GM19328 (cell line): ENCODE results near the gene ARHGAP24.
"Not testable (repeated sequence)": the region's sequence is repeated elsewhere in the genome, so short reads cannot be mapped to it uniquely, and the experiment has no call there.

Experiments used
- ATAC-seq: cut with Tn5 transposase; IDR thresholded peaks from one replicate; pipeline ENCODE4 v1.9.1; 2021; ENCODE audit warnings: mild to moderate bottlenecking, moderate library complexity; ENCODE audit not compliant: unreplicated experiment

The ARHGAP24 gene

DNA sequence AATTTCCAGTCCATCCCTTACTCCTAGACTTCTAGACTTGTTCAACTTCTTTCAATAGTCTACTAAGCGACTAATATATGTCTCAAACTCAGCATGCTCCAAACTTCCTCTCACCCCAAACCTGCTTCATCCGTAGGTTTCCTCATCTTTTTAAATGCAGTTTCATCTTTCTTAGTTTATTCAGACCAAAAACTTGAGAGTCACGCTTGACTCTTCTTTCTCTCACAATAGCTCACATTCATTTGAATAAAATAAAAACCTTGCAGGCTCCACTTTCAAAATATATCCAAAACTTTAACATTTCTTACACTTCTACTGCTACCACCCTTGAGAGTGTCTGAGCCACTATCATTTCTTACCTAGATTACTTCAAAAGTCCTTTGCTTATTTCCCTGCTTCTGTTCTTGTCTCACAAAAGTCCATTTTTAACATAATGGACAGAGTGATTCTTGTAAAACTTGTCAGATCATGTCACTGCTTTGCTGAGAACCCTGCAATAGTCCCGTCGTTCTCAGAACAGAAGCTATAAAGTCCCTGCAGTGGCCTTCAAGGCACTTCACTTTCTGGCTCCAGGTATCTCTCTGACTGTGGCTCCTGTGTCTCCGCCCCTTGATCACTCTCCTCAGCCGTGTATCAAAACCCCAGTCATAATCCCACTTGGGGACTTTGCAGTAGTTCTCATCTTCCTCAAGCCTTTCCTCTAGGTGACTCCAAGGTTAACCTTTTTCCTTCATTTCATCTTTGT lies 167.6 kb downstream of the ARHGAP24 start:
- no peak for ATAC-seq

DNA sequence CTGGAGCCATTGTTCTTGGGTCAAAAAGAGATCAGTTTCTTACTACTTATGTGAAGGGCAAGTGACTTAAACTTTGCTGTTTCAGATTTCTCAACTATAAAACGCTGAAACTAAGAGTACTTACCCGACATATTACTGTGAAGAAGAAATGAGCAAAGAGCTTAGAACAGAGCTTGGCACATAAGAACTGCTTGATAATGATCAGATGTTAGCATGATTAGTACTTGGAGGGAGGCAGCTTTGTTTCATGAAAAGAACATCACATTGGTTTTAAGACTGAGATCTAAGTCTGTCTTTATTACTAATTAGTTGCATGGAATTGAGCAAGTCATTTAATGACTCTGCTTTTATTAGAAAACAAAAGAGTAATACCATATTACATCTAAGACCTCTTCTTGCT lies 169.1 kb downstream of the ARHGAP24 start:
- no peak for ATAC-seq

DNA sequence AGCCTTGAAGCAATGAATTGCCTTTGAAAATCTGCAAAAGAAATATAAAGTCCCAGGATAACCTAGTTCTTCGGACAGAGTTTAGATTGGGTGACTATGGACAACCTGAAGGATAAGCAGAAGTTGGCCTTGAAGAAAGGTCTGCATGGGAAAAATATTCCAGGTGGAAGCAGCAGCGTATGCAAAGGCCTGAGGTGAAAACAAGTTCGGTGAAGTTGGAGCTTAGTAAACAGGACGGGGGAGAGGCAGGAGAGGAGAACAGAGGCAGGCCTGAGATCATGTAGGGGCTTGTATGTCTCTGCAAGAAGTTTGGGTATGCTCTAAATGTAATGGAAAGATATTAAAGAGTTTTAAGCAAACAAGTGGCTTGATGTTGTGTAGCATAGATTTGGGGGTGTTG lies 176.0 kb downstream of the ARHGAP24 start:
- no peak for ATAC-seq

DNA sequence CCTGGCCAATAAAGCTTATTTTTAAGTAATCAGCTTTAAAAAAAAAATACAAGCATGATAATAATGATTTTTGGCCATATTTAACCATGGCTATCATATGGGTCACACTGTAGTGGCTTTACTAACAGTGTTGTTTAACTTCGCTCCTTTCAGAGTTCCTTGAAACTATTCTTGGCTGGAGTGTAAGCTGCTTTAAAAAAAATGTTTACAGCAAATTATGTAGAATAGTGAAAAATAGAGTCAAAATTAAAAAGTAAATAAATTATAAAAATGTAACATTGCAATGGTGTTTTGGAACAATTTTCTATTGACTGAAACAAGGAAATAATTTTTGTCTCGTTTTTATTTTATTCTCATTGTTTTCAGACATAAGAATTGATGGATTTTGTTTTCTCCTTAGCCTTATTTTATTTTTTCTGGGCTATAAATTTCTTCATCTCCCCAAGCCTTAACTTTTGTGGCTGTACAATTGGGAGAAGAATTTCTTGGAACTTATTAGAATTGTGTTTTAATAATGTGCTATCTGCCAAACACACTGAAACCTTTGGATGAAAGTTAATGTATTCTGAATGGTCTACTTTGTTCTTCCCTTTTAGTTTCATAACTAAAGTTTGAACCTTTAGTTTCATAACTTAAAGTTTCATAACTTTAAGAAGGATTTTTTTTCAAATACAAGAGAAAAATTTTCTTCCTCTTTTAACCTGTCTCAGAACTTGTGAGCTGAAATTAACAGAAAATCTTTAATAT lies 182.0 kb downstream of the ARHGAP24 start:
- no peak for ATAC-seq

DNA sequence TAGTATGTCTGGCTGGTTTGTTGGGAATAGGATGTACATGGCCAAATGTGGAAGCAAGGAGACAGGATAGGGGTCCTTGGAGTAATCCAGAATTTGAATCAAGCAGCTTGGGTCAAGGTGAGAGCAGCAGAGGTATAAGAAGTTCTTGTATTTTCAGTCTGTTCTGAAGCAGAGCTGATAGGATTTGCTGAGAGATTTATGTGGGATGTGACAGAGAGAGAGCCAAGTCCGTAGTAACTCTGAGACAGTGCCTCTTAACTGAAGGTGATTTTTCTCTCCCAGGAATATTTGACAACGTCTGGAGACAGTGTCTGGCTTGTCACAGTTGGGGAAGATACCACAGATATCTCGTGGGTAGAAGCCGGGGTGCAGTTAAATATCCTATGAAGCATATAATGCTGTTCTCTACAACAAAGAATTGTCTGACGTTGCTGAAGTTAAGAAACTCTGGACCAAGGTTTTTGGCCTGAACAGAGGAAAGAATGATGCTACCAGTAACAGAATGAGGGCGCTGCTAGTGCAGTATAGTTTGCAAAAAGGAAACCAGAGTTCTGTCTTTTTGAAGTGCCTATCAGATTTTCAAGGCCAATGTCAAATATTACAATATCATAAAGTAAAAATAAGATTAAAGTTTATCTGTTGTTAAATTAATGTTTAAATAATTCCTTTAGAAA lies 184.0 kb downstream of the ARHGAP24 start:
- no peak for ATAC-seq

DNA sequence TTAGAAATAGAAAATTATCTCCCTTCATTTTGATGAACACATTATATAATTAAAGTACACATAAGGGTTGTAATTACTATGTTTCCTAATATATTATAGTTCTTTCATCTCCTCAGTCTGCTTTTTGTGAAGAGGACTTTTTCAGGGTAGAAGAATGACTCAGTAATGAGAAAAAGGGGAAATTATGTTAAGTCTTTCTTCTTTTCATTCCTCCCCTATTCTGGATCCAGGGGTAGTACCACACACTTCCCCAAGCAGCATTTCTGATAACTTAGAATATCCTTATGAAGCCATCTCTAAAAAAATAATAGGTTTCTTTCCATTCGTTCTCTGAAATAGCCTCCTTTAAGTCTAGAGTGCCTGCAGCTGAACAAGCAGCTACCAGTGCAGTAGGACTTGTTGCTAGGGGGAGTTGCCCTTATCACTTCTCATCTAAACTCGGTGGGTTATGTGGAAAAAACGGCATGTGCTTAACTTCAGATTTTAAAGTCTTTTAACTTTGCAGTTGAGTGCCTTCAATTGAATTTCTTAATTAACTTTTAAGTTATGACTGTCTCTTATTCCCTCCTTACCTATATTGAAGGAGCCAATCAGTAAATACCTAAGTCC lies 184.8 kb downstream of the ARHGAP24 start:
- ATAC-seq = no peak

DNA sequence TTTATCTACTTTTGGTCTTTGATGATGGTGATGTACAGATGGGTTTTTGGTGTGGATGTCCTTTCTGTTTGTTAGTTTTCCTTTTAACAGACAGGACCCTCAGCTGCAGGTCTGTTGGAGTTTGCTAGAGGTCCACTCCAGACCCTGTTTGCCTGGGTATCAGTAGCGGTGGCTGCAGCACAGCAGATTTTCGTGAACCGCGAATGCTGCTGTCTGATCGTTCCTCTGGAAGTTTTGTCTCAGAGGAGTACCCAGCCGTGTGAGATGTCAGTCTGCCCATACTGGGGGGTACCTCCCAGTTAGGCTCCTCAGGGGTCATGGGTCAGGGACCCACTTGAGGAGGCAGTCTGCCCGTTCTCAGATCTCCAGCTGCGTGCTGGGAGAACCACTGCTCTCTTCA lies 191.7 kb downstream of the ARHGAP24 start:
- not testable (repeated sequence) for ATAC-seq

DNA sequence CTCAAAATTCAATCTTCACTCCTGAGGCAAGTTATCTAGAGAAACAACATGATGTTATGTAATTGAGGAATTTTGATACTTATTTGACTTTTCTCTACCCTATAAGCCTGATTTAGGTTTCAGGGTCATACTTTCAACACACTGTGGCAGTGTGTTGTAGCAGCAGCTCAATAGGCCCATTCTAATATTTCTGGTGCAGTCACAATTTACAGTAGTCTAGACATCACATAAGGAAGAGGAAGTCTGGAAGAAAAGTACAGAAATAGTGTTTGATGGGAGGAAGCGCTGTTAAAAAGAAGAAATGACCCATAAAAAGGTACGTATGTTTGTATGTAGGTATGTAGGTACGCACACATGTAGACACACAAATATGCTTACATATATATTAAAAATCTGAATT lies 194.3 kb downstream of the ARHGAP24 start:
- no peak for ATAC-seq

DNA sequence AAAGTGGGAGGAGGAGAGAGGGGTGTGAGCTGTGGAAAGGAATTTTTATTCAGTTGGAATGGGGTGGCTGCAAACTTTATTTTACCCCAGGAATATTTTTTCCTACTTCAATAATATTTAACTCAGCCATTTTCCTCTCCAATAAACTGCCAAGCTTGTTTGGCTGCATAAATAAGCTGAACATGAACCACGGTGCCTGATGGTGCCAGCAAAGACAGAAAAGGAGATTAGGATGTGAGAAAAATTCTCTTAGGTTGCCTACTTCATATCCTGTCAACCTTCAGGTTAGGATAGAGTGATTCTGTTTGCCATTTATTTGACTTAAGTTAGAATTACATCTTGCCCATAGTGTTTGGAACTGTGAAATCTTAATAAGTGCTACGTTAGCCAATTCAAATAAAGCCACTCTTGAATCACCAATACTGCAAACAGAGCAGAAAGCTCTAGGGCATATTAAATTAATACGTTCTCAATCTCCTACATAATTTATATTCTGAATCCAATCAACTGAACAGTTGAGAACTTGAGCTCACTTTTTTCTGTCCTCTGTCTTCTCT lies 195.1 kb downstream of the ARHGAP24 start:
- ATAC-seq = no peak

DNA sequence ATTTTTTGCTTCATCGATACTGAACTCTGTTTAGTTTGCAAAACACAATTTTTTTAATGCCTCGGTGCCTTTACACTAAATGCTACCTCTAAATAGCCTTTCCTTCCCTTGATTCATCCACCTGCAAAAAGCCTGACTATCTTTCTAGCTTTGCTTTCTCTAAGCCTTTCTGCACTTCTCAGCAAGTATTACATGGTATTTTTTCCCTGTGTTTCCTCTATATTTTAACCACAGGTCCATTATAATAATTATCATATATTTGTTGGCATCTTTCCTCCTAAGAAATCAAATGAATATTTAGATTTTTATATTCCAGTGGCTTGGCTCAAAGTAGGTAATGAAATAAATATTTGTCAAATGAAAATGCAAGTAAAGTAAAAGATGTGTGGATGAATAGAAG lies 196.2 kb downstream of the ARHGAP24 start:
- no peak for ATAC-seq

DNA sequence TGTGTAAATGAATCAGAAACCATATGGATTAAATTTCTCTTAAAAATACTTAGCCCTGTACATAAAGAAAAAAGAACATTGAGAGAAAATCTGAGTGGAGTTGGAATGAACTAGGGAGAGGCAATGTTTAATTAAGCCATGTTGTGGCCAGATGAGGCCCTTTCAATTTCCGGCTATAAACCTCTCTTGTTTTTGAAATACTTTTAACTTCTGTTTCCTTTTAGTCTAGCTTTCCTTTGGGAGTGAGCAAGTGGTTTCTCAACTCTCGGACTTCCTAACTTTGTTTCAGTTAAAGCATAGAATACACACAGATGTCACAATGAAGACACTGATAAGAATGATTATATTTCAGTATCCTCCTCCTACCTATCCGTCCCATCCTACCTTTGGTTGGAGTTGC lies 197.2 kb downstream of the ARHGAP24 start:
- no peak for ATAC-seq

DNA sequence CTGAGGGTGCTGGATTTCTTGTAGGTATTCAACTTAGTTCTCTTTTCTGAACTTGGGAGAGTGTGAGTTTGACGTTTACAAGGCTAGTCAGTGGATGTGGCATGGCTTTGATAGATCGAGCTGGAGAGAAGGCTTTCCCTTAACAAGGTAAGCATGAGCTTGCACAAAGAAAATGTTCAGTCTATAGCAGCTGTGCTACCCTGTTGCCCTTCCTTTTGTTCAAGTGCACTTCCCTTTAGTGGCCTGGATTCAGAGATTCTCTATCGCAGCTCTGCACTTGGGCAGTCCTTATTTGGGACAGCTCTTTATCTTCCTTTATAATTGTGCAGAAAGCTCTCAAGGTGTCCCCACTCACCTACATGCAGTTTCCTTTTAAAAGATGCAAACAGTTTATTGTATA lies 198.0 kb downstream of the ARHGAP24 start:
- ATAC-seq = no peak

DNA sequence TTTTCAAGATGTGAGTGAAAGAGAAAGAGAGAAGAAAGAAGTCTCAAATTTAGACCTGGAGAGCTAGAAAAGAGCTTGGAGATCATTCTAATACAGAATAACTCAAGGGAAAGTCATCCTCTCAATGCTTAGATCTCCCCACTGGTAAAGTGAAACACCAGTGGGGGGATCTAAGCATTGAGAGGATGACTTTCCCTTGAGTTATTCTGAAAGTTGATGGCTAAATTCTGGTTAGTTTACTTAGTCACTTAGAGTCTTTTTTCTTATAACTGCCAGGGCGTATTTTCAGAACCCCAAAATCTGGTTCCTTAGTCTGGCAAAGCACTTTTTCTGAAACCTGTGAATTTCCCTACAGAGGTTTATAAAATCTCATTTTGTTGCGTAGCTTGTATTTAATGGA lies 198.6 kb downstream of the ARHGAP24 start:
- no peak for ATAC-seq

DNA sequence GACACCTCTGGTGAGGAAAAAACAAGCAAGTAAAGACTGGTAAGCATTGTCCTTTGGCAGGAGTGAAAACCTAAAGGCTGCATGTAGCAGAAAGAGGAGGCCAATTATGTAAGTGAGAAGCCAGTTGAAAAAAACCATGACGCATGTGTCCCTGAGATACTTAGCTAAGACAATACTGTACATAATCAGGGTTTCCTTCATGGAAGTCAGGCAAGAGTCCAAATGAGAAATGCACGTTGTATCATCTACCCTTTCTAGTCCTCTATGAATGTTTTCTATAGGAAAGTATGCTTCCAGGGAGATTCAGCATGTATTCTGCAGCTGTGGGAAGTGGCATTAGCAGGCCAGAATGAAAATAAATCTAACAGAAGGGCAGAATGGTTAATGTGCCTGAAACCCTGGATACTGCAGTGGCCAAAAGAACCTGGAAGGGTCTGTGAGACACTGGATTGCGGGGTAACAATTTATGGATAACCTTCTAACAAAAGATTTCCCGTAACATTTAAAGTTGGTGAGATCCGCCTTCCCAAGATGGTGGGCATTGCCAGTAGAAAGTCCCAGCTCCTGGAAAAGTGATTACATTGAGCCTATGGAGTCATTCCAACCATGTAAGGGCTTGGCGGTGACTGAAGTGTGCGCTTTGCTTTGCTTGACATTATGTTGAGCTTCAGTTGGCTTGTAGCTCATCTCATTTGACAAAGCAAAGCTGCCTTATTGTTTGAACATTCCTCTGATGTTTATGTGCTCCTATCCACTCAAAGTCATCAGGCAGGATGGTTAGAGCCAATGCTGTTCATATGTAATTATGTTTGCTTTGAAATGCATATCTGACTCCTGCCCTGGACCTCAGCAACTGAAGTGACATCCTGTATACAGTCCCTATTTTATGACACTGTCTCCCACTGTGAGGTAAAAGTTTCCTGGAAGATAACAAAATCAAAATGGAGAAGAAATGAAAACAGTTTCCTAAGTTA lies 200.4 kb downstream of the ARHGAP24 start:
- ATAC-seq = no peak

DNA sequence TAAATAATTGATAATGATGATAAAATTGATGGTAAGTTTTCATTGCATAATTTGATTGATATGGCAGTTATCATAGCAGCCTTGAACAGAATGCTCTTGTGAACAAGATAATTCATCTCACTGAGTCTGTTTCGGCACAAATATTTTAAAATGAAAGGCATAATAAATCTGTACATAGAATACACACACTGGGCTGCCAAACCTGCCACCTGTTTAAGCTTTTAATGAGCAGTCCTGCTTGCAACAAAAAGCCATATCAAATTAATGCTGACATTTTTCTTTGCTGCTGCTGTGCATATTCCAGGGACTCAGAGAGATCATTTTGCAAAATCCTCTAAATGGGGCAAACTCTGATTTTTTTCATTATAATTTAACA lies 201.1 kb downstream of the ARHGAP24 start:
- ATAC-seq = no peak

DNA sequence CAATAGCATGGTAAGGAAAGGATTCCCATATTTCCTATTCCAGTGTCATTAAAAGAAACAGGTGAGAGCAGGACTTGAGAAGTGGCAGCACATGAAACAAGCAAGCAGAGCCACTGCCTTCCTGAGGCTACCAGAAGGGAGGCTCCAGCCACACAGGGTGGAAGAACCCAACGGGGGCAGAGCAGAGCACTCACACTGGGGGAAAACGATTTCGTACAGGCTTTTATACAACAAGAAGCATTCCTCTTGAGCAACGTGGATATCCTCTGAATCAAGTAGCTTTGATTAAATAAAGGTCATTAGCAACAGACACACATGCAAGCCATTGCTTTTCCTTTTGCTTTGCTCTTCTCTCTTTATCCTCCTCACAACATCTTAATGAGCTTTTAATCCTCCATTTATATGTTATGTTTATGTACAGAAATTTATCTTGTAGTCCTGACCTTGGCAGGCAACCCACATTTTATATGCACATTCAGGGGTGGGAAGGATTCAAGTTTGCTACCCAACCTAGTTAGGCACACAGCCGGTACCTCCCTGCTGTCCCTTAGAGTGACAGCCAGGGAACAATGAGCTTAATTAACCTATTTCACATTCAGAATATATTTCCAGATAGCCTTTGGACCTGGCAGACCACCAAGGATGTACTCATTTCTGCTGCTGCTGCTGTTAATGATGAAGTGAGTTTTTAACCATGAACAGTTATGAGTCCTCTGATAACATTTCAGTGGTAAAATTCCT lies 202.1 kb downstream of the ARHGAP24 start:
- ATAC-seq = no peak

DNA sequence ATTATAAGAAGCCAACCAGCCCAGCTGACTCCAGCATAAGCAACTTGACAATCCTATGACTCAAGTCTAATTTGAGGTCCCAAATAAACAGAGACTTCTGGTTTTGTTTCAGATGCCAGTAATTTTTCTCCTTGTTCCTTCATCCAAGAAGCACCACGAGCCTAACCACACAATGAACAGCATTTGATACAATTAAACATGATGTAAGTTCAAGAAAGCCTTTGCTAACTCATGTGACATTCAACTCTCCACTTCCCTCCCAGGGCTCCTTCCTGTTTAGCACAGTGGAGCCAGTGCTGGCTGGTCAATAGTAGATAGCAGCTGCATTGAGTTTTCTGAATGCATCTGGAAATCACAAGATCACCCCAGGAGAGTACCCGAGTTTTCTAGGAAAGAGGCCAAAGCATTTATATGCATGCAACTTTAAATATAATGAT lies 206.3 kb downstream of the ARHGAP24 start:
- no peak for ATAC-seq

DNA sequence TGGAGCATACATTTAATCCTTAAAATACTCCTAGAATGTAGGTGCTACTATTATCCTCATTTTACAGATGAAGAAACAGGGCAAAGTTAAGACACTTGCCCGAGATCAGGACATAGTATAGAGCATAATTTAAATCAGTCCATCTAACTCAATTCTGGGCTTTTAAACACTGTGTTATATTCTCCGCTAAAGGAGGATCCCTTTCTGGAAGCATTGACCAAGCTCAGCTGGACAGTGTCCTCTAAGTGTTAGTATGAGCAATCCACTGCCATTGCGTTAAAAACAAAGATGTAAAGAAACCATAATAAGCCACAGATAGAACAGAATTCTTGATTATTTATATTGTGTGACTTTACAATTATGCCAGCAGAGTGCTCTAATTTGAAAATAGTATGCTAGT lies 207.0 kb downstream of the ARHGAP24 start:
- ATAC-seq = no peak

DNA sequence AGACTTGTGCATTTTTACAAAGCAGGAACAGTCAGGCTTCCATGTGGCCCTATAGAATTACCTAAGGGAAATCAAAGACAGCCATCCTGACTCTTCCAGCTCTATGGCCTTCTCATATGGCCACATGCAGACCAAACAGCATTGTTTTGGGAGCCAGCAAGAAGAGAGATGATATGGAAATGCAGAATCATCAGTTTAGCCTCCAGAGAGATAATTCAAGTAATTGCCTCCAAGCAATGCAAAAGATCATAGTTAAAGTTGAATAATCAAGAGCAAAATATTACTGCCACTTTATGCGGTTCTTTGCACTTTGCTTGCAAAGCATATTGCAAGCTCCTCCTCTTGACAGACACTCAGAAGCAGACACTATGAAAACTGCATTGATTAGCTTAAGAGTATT lies 207.4 kb downstream of the ARHGAP24 start:
- no peak for ATAC-seq
